Neural cell (in vitro differentiated cells): ENCODE data around the gene UNKL.

Source experiments
- CTCF ChIP-seq: fragments of 450-650 bp; IDR thresholded peaks from 2 replicates; pipeline ENCODE4 v1.5.1; 2014; ENCODE audit warnings: antibody characterized with exemption, mild to moderate bottlenecking, moderate library complexity; ENCODE audit not compliant: poor library complexity, severe bottlenecking
- EP300 ChIP-seq: fragments of 450-650 bp; conservative IDR thresholded peaks from 2 replicates; pipeline ENCODE4 v1.6.1; 2014; ENCODE audit warnings: antibody characterized with exemption, mild to moderate bottlenecking, moderate library complexity; ENCODE audit not compliant: poor library complexity, severe bottlenecking
- EZH2 ChIP-seq: fragments of 200-600, 300-800 bp; shearing (Covaris generic), sonication (generic); IDR thresholded peaks from 2 replicates; pipeline ENCODE4 v1.6.1; 2014; ENCODE audit warnings: antibody characterized with exemption, low read length, borderline replicate concordance, mild to moderate bottlenecking; ENCODE audit not compliant: insufficient read depth, poor library complexity, severe bottlenecking
- POLR2AphosphoS5 ChIP-seq: IDR thresholded peaks from 2 replicates; pipeline ENCODE4 v1.6.1; 2012
- RAD21 ChIP-seq: fragments of 450-650 bp; conservative IDR thresholded peaks from 2 replicates; pipeline ENCODE4 v1.6.1; 2014; ENCODE audit warnings: antibody characterized with exemption, mild to moderate bottlenecking, moderate library complexity
- REST ChIP-seq: IDR thresholded peaks from 2 replicates; pipeline ENCODE4 v1.6.1; 2012; ENCODE audit warnings: borderline replicate concordance
- SMC3 ChIP-seq: fragments of 450-650 bp; conservative IDR thresholded peaks from 2 replicates; pipeline ENCODE4 v1.6.1; 2014; ENCODE audit warnings: antibody characterized with exemption, mild to moderate bottlenecking, moderate library complexity; ENCODE audit not compliant: poor library complexity
- TAF1 ChIP-seq: IDR thresholded peaks from 2 replicates; pipeline ENCODE4 v1.6.1; 2012; ENCODE audit warnings: low read depth

- TF ChIP-seq EP300 (no peak), EZH2 (no peak), CTCF (no peak), POLR2AphosphoS5 (no peak), RAD21 (no peak), REST (no peak), SMC3 (no peak), TAF1 (no peak)
Measured at GRCh38 chr16:1450218-1450617, 35.7 kb upstream of the UNKL start.
